Urinary bladder (tissue), 4 donors: Measurements from ENCODE around the gene TMEM87B. TPM values are rescaled to one million over a fixed set of nuclear protein-coding genes. Genes with fewer than 3 reads are reported as not detected.
A peak's percentile ranks its signal among the peaks of the same experiment; 100 is the strongest.
"Not testable (repeated sequence)": the region's sequence is repeated elsewhere in the genome, so short reads cannot be mapped to it uniquely, and the experiment has no call there.

Source experiments
- DNase-seq: peaks from one replicate; pipeline ENCODE4 v3.0.0-alpha.2; 2015; ENCODE audit errors: extremely low spot score
- H3K27ac ChIP-seq: one replicate; pipeline ENCODE4 v1.5.1; 2013; ENCODE audit warnings: low read depth, mild to moderate bottlenecking, moderate library complexity
- H3K36me3 ChIP-seq: one replicate; pipeline ENCODE4 v1.6.1; 2013; ENCODE audit warnings: mild to moderate bottlenecking, moderate library complexity; ENCODE audit not compliant: insufficient read depth
- H3K4me1 ChIP-seq: one replicate; pipeline ENCODE4 v1.6.1; 2013; ENCODE audit warnings: mild to moderate bottlenecking, moderate library complexity; ENCODE audit not compliant: insufficient read depth
- H3K4me3 ChIP-seq: one replicate; pipeline ENCODE4 v1.5.1; 2013; ENCODE audit warnings: low read depth, low read length
- WGBS: extraction: QIAGEN DNeasy Blood & Tissue Kit; methylation state at CpG from one replicate; pipeline ENCODE4 v1.1.7; 2013; 5-methylcytosine and 5-hydroxymethylcytosine counted together
- polyA plus RNA-seq: library from polyadenylated mRNA; stranded (reverse); fragments of 200-250 nt; gene quantifications from one replicate; pipeline ENCODE4 v1.2.3, GENCODE V29; 2013
- total RNA-seq: library from RNA; depleted of rRNA; stranded (reverse); fragments of >200 nt; gene quantifications from one replicate; pipeline ENCODE4 v1.2.3, GENCODE V29; 2014
- donor health status: healthy with polysubstance abuse.
- donor health status: healthy.

The TMEM87B gene
- total and polyA plus RNA-seq, 2 donors = 13.5 to 44.3 TPM

- no peak for DNase-seq
Observed at GRCh38 chr2:112137516-112138158, 82.6 kb downstream of the TMEM87B start.

GRCh38 chr2:112138159-112139032 lies 83.3 kb downstream of the TMEM87B start, which contains the start of gene FBLN7:
Gene FBLN7, plus strand, starts transcription at chr2:112138385. Its CDS starts 271 bp downstream, at chr2:112138656.
- H3K4me3 ChIP-seq = peak within 1 kb of the TSS; percentile 76
- H3K4me1 ChIP-seq = no peaks in the 10 kb centered on the region
- WGBS = under 1% methylated on average over 83 of the region's 84 CpGs
- H3K36me3 ChIP-seq = no peaks in the 10 kb centered on the region
- no peak for DNase-seq
- H3K27ac ChIP-seq = no peak within 1 kb of the TSS

More at GRCh38 chr2:112137516-112138158, 82.6 kb downstream of the TMEM87B start:
- 24% methylated on average over 15 of the region's 15 CpGs for WGBS
- Histone ChIP-seq H3K4me3 (peak overlapping the region; percentile 76), H3K4me1 (no peaks in the 10 kb centered on the region), H3K36me3 (no peaks in the 10 kb centered on the region), H3K27ac (no peak overlapping the region)

- WGBS = 2% methylated on average over 14 of the region's 32 CpGs
- H3K4me3 ChIP-seq, DNase-seq, H3K4me1 ChIP-seq, H3K36me3 ChIP-seq, H3K27ac ChIP-seq: not testable (repeated sequence)
Observed at GRCh38 chr2:112139033-112139614, 84.1 kb downstream of the TMEM87B start.

GRCh38 chr2:112139661-112140204 lies 84.7 kb downstream of the TMEM87B start:
- not testable (repeated sequence) for H3K27ac ChIP-seq, H3K36me3 ChIP-seq, H3K4me1 ChIP-seq, DNase-seq, H3K4me3 ChIP-seq
- 2% methylated on average over 30 of the region's 38 CpGs for WGBS

GRCh38 chr2:112140205-112140802 lies 85.2 kb downstream of the TMEM87B start:
- no peaks in the 10 kb centered on the region for H3K4me1 ChIP-seq
- H3K36me3 ChIP-seq = no peaks in the 10 kb centered on the region
- 19% methylated on average over 30 of the region's 30 CpGs for whole genome bisulfite sequencing
- DNase-seq = no peak
- no peak overlapping the region for H3K27ac ChIP-seq
- peak overlapping the region; percentile 1 for H3K4me3 ChIP-seq

GRCh38 chr2:112140899-112141625 lies 86.0 kb downstream of the TMEM87B start:
- Histone ChIP-seq H3K27ac (no peak overlapping the region), H3K4me1 (no peaks in the 10 kb centered on the region), H3K4me3 (no peak overlapping the region), H3K36me3 (no peaks in the 10 kb centered on the region)
- no peak for DNase-seq
- 86% methylated on average over 20 of the region's 20 CpGs for WGBS

GRCh38 chr2:112141626-112142007 lies 86.5 kb downstream of the TMEM87B start:
- H3K4me3 ChIP-seq = no peak overlapping the region
- 82% methylated on average over 7 of the region's 7 CpGs for WGBS
- no peaks in the 10 kb centered on the region for H3K4me1 ChIP-seq
- no peak overlapping the region for H3K27ac ChIP-seq
- DNase-seq = no peak
- H3K36me3 ChIP-seq = no peaks in the 10 kb centered on the region

- DNase-seq = no peak
- Histone ChIP-seq H3K4me3 (no peak overlapping the region), H3K27ac (no peak overlapping the region), H3K4me1 (no peaks in the 10 kb centered on the region), H3K36me3 (no peaks in the 10 kb centered on the region)
- 86% methylated on average over 8 of the region's 8 CpGs for WGBS
Observed at GRCh38 chr2:112142525-112143078, 87.5 kb downstream of the TMEM87B start.

- DNase-seq = no peak
- Histone ChIP-seq H3K4me1 (no peaks in the 10 kb centered on the region), H3K27ac (no peak overlapping the region), H3K4me3 (no peak overlapping the region), H3K36me3 (no peaks in the 10 kb centered on the region)
- 89% methylated on average over 5 of the region's 5 CpGs for WGBS
Observed at GRCh38 chr2:112143150-112143549, 88.1 kb downstream of the TMEM87B start.

- Histone ChIP-seq H3K27ac (no peak overlapping the region), H3K4me3 (no peak overlapping the region), H3K36me3 (no peaks in the 10 kb centered on the region), H3K4me1 (no peaks in the 10 kb centered on the region)
- 96% methylated on average over 6 of the region's 6 CpGs for WGBS
- no peak for DNase-seq
Observed at GRCh38 chr2:112144966-112145365, 89.9 kb downstream of the TMEM87B start.

- Histone ChIP-seq H3K36me3 (no peaks in the 10 kb centered on the region), H3K4me1 (no peaks in the 10 kb centered on the region), H3K4me3 (no peak overlapping the region), H3K27ac (no peak overlapping the region)
- 87% methylated on average over 17 of the region's 17 CpGs for WGBS
- DNase-seq = no peak
Observed at GRCh38 chr2:112147382-112148168, 92.5 kb downstream of the TMEM87B start.

- Histone ChIP-seq H3K36me3 (no peaks in the 10 kb centered on the region), H3K4me3 (no peak overlapping the region), H3K4me1 (no peaks in the 10 kb centered on the region), H3K27ac (no peak overlapping the region)
- DNase-seq = no peak
- 84% methylated on average over 2 of the region's 2 CpGs for WGBS
Observed at GRCh38 chr2:112148477-112148876, 93.4 kb downstream of the TMEM87B start.
